ENCODE results near the gene ZMIZ1. TPM values are rescaled to one million over a fixed set of nuclear protein-coding genes. Genes with fewer than 3 reads are reported as not detected.

Gene ZMIZ1
- polyA plus RNA-seq, 3 donors, result 3.3 to 64.6 (median 8.9) TPM

GRCh38 chr10:79197558-79197957 lies 128.8 kb downstream of the ZMIZ1 start:
- Histone ChIP-seq H4K20me1 (ENCODE audit: insufficient read depth, low read length) (peaks cover 95% of the 10 kb centered on the region), H3K4me3 (replicated peaks in 1 of 3; ENCODE audit: low read depth in 2 of 3, low read length in 3 of 3) (no peak overlapping the region), H3K79me2 (ENCODE audit: insufficient read depth, low read length) (peaks cover 4% of the 10 kb centered on the region), H3K4me1 (ENCODE audit: control insufficient read depth in 1 of 2, insufficient read depth in 2 of 2, low read length in 2 of 2) (peaks cover 4 to 5% of the 10 kb centered on the region in 2 donors), H3K27me3 (ENCODE audit: control insufficient read depth in 2 of 2, insufficient read depth in 2 of 2, low read length in 2 of 2) (no peaks in the 10 kb centered on the region), H2AFZ (ENCODE audit: insufficient read depth, low read depth, low read length, poor library complexity, severe bottlenecking) (no peak overlapping the region), H3K36me3 (replicated peaks in 1 of 2; ENCODE audit: control insufficient read depth in 1 of 2, insufficient read depth in 2 of 2, low read length in 2 of 2) (peaks cover 24 to 58% of the 10 kb centered on the region in 2 donors), H3K27ac (ENCODE audit: low read depth in 1 of 2, low read length in 2 of 2) (no peak overlapping the region), H3K4me2 (replicated peaks; ENCODE audit: extremely low read depth, low read length, poor library complexity, severe bottlenecking) (no peak overlapping the region), H3K9ac (ENCODE audit: insufficient read depth, low read length, poor library complexity, severe bottlenecking) (no peak overlapping the region), H3K9me3 (replicated peaks in 1 of 2; ENCODE audit: control insufficient read depth in 1 of 2, insufficient read depth in 1 of 2, low read length in 2 of 2) (no peaks in the 10 kb centered on the region)
- Mint-ChIP-seq H3K4me1 (peaks cover 4% of the 10 kb centered on the region), H3K27ac (peak overlapping the region in 2 of 7 donors; percentile 30 to 45), H3K4me3 (no peak overlapping the region), H3K27me3 (ENCODE audit: low read depth in 3 of 3) (peaks cover 0 to 6% (median 2%) of the 10 kb centered on the region in 3 donors), H3K36me3 (peaks cover 41 to 66% of the 10 kb centered on the region in 2 donors), H3K9me3 (no peaks in the 10 kb centered on the region)
- 100% methylated on average over 3 of the region's 4 CpGs for WGBS (ENCODE audit: insufficient coverage)
- no peak for DNase-seq
- TF ChIP-seq, protein P1, sequence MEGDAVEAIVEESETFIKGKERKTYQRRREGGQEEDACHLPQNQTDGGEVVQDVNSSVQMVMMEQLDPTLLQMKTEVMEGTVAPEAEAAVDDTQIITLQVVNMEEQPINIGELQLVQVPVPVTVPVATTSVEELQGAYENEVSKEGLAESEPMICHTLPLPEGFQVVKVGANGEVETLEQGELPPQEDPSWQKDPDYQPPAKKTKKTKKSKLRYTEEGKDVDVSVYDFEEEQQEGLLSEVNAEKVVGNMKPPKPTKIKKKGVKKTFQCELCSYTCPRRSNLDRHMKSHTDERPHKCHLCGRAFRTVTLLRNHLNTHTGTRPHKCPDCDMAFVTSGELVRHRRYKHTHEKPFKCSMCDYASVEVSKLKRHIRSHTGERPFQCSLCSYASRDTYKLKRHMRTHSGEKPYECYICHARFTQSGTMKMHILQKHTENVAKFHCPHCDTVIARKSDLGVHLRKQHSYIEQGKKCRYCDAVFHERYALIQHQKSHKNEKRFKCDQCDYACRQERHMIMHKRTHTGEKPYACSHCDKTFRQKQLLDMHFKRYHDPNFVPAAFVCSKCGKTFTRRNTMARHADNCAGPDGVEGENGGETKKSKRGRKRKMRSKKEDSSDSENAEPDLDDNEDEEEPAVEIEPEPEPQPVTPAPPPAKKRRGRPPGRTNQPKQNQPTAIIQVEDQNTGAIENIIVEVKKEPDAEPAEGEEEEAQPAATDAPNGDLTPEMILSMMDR (IDR thresholded peaks at IDR 0.05), result no peak
- intact Hi-C loops (cut with micrococcal nuclease), result loop anchor here (2.0 to 10.0 kb wide), 8 partner anchors 73 to 1151 kb away; partner anchors contain the start of gene ZMIZ1 (in 1 of the 2)

DNA sequence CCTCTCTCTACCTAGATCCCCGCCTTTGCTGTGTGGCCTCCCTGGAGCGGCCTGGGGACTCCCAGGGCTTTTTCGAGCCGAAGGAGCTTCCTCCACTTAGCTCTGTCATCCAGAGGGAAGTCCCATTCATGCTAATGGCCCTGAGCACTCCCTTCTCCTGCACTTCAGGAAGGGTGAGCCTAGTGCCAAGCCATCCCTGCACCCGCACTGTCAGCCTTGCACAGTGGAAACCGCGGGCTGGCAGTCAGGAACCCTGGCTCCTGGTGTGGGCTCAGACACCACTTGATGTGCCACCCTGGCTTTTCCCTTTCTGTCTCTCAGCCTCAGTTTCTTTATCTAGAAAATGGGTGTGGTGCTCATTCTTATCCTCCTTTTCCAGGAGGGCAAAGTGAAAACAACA lies 131.6 kb downstream of the ZMIZ1 start:
- no peak for DNase-seq
- H2AFZ ChIP-seq (ENCODE audit: insufficient read depth, low read depth, low read length, poor library complexity, severe bottlenecking), result no peak overlapping the region
- no peak overlapping the region for H3K27ac ChIP-seq (ENCODE audit: low read depth in 1 of 2, low read length in 2 of 2)
- 94% methylated on average over 7 of the region's 7 CpGs for WGBS (ENCODE audit: insufficient coverage)
- Mint-ChIP-seq H3K27ac (peak overlapping the region in 1 of 7 donors; percentile 46), H3K4me3 (no peak overlapping the region), H3K27me3 (ENCODE audit: low read depth in 3 of 3) (peaks cover 0 to 6% (median 1%) of the 10 kb centered on the region in 3 donors), H3K9me3 (no peaks in the 10 kb centered on the region), H3K36me3 (peaks cover 53 to 81% of the 10 kb centered on the region in 2 donors), H3K4me1 (no peaks in the 10 kb centered on the region)
- intact Hi-C loops (cut with micrococcal nuclease), result loop anchor here in 1 of 2 donors (5.0 kb wide), 1 partner anchor 963 kb away; no protein-coding TSS in a partner anchor
- H3K4me1 ChIP-seq (ENCODE audit: control insufficient read depth in 1 of 2, insufficient read depth in 2 of 2, low read length in 2 of 2), result peaks cover under 1% of the 10 kb centered on the region in 2 donors
- H3K79me2 ChIP-seq (ENCODE audit: insufficient read depth, low read length), result peaks cover 4% of the 10 kb centered on the region
- no peaks in the 10 kb centered on the region for H3K27me3 ChIP-seq (ENCODE audit: control insufficient read depth in 2 of 2, insufficient read depth in 2 of 2, low read length in 2 of 2)
- no peak overlapping the region for H3K4me2 ChIP-seq (replicated peaks; ENCODE audit: extremely low read depth, low read length, poor library complexity, severe bottlenecking)
- H3K9ac ChIP-seq (ENCODE audit: insufficient read depth, low read length, poor library complexity, severe bottlenecking), result no peak overlapping the region
- no peak overlapping the region for H3K4me3 ChIP-seq (replicated peaks in 1 of 3; ENCODE audit: low read depth in 2 of 3, low read length in 3 of 3)
- H3K9me3 ChIP-seq (replicated peaks in 1 of 2; ENCODE audit: control insufficient read depth in 1 of 2, insufficient read depth in 1 of 2, low read length in 2 of 2), result no peaks in the 10 kb centered on the region
- H3K36me3 ChIP-seq (replicated peaks in 1 of 2; ENCODE audit: control insufficient read depth in 1 of 2, insufficient read depth in 2 of 2, low read length in 2 of 2), result peaks cover 45 to 74% of the 10 kb centered on the region in 2 donors
- TF ChIP-seq, protein P1 (IDR thresholded peaks at IDR 0.05), result no peak
- H4K20me1 ChIP-seq (ENCODE audit: insufficient read depth, low read length), result peaks cover 95% of the 10 kb centered on the region
